Measurements from ENCODE around the gene TMEM201. TPM values are rescaled to one million over a fixed set of nuclear protein-coding genes. Genes with fewer than 3 reads are reported as not detected.

Gene TMEM201
- total and polyA plus RNA-seq, 4 donors = 1.5 to 3.5 (median 2.9) TPM

- no peak overlapping the region for H3K4me3 ChIP-seq (ENCODE audit: low read depth in 1 of 3, low read length in 3 of 3)
- H3K27me3 ChIP-seq (ENCODE audit: control insufficient read depth in 4 of 4, insufficient read depth in 4 of 4, low read length in 3 of 4) = no peaks in the 10 kb centered on the region
- H3K27ac ChIP-seq (ENCODE audit: low read depth in 1 of 2, low read length in 2 of 2) = no peak overlapping the region
- 93% methylated on average over 17 of the region's 17 CpGs for WGBS
- TF ChIP-seq GABPA (IDR thresholded peaks at IDR 0.05 in 1 of 2, conservative IDR thresholded peaks at IDR 0.05 in 1 of 2) (no peak), FOXA2 (IDR thresholded peaks at IDR 0.05) (no peak), NR2F2 (IDR thresholded peaks at IDR 0.05) (no peak), HNF4G (IDR thresholded peaks at IDR 0.05) (no peak), SP1 (IDR thresholded peaks at IDR 0.05) (no peak), TAF1 (conservative IDR thresholded peaks at IDR 0.05) (no peak), HNF4A (conservative IDR thresholded peaks at IDR 0.05) (no peak), CTCF (IDR thresholded peaks at IDR 0.05; ENCODE audit: low read depth, low read length, missing input control) (no peak), RAD21 (IDR thresholded peaks at IDR 0.05) (no peak), YY1 (IDR thresholded peaks at IDR 0.05) (no peak), JUND (IDR thresholded peaks at IDR 0.05) (no peak)
- TF ChIP-seq, protein P1, sequence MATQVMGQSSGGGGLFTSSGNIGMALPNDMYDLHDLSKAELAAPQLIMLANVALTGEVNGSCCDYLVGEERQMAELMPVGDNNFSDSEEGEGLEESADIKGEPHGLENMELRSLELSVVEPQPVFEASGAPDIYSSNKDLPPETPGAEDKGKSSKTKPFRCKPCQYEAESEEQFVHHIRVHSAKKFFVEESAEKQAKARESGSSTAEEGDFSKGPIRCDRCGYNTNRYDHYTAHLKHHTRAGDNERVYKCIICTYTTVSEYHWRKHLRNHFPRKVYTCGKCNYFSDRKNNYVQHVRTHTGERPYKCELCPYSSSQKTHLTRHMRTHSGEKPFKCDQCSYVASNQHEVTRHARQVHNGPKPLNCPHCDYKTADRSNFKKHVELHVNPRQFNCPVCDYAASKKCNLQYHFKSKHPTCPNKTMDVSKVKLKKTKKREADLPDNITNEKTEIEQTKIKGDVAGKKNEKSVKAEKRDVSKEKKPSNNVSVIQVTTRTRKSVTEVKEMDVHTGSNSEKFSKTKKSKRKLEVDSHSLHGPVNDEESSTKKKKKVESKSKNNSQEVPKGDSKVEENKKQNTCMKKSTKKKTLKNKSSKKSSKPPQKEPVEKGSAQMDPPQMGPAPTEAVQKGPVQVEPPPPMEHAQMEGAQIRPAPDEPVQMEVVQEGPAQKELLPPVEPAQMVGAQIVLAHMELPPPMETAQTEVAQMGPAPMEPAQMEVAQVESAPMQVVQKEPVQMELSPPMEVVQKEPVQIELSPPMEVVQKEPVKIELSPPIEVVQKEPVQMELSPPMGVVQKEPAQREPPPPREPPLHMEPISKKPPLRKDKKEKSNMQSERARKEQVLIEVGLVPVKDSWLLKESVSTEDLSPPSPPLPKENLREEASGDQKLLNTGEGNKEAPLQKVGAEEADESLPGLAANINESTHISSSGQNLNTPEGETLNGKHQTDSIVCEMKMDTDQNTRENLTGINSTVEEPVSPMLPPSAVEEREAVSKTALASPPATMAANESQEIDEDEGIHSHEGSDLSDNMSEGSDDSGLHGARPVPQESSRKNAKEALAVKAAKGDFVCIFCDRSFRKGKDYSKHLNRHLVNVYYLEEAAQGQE (IDR thresholded peaks at IDR 0.05) = no peak
- TF ChIP-seq, protein P2, sequence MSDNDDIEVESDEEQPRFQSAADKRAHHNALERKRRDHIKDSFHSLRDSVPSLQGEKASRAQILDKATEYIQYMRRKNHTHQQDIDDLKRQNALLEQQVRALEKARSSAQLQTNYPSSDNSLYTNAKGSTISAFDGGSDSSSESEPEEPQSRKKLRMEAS (IDR thresholded peaks at IDR 0.05) = no peak
- DNase-seq (ENCODE audit: low spot score) = no peak
- H3K9me3 ChIP-seq (ENCODE audit: control insufficient read depth in 4 of 4, low read length in 3 of 4) = no peaks in the 10 kb centered on the region
- H3K9ac ChIP-seq (ENCODE audit: low read depth in 1 of 2, low read length in 2 of 2) = no peak overlapping the region
- H3K4me1 ChIP-seq (ENCODE audit: control insufficient read depth in 4 of 4, insufficient read depth in 4 of 4, low read length in 3 of 4) = no peaks in the 10 kb centered on the region
- H3K36me3 ChIP-seq (ENCODE audit: control insufficient read depth in 4 of 4, insufficient read depth in 3 of 4, low read depth in 1 of 4, low read length in 3 of 4) = peaks cover 0 to 10% (median 2%) of the 10 kb centered on the region in 4 donors
Observed at GRCh38 chr1:9613625-9614299, 25.1 kb downstream of the TMEM201 start.

- peaks cover 0 to 4% (median under 1%) of the 10 kb centered on the region in 4 donors for H3K36me3 ChIP-seq (ENCODE audit: control insufficient read depth in 4 of 4, insufficient read depth in 3 of 4, low read depth in 1 of 4, low read length in 3 of 4)
- no peak overlapping the region for H3K9ac ChIP-seq (ENCODE audit: low read depth in 1 of 2, low read length in 2 of 2)
- H3K27me3 ChIP-seq (ENCODE audit: control insufficient read depth in 4 of 4, insufficient read depth in 4 of 4, low read length in 3 of 4) = no peaks in the 10 kb centered on the region
- no peaks in the 10 kb centered on the region for H3K9me3 ChIP-seq (ENCODE audit: control insufficient read depth in 4 of 4, low read length in 3 of 4)
- no peak overlapping the region for H3K4me3 ChIP-seq (ENCODE audit: low read depth in 1 of 3, low read length in 3 of 3)
- 45% methylated on average over 16 of the region's 16 CpGs for WGBS
- no peaks in the 10 kb centered on the region for H3K4me1 ChIP-seq (ENCODE audit: control insufficient read depth in 4 of 4, insufficient read depth in 4 of 4, low read length in 3 of 4)
- TF ChIP-seq, protein P3, sequence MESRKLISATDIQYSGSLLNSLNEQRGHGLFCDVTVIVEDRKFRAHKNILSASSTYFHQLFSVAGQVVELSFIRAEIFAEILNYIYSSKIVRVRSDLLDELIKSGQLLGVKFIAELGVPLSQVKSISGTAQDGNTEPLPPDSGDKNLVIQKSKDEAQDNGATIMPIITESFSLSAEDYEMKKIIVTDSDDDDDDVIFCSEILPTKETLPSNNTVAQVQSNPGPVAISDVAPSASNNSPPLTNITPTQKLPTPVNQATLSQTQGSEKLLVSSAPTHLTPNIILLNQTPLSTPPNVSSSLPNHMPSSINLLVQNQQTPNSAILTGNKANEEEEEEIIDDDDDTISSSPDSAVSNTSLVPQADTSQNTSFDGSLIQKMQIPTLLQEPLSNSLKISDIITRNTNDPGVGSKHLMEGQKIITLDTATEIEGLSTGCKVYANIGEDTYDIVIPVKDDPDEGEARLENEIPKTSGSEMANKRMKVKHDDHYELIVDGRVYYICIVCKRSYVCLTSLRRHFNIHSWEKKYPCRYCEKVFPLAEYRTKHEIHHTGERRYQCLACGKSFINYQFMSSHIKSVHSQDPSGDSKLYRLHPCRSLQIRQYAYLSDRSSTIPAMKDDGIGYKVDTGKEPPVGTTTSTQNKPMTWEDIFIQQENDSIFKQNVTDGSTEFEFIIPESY (IDR thresholded peaks at IDR 0.05) = no peak
- TF ChIP-seq RXRA (IDR thresholded peaks at IDR 0.05) (no peak), CTCF (IDR thresholded peaks at IDR 0.05; ENCODE audit: low read depth, low read length, missing input control) (peak; percentile 50)
- no peak overlapping the region for H3K27ac ChIP-seq (ENCODE audit: low read depth in 1 of 2, low read length in 2 of 2)
- no peak for DNase-seq (ENCODE audit: low spot score)
Observed at GRCh38 chr1:9615316-9616063, 26.8 kb downstream of the TMEM201 start.
